Breast epithelium (tissue), 4 donors: Measurements from ENCODE around the gene IKBKE. TPM values are rescaled to one million over a fixed set of nuclear protein-coding genes. Genes with fewer than 3 reads are reported as not detected.

ENCODE experiments used
- DNase-seq, 2 donors: peaks; one replicate each; pipeline ENCODE4 v3.0.0-alpha.2; 2019; ENCODE audit warnings: low spot score in 2 of 2
- H3K27ac ChIP-seq, 2 donors: fragments of 200-600 bp; sonication (generic) in 1 of 2; one replicate each; pipeline ENCODE4 v1.5.1; 2016 to 2019; ENCODE audit warnings: mild to moderate bottlenecking in 1 of 2
- H3K27me3 ChIP-seq, 2 donors: fragments of 200-600 bp; sonication (generic) in 1 of 2; one replicate each; pipeline versions ENCODE4 v1.5.1 to v1.6.0; 2017 to 2019; ENCODE audit warnings: control low read depth in 1 of 2, mild to moderate bottlenecking in 1 of 2
- H3K36me3 ChIP-seq: fragments of 200-600 bp; one replicate; pipeline ENCODE4 v1.5.1; 2019
- H3K4me1 ChIP-seq, 2 donors: fragments of 200-600 bp; sonication (generic); one replicate each; pipeline ENCODE4 v1.5.1; 2016 to 2019; ENCODE audit warnings: control low read depth in 1 of 2
- H3K4me3 ChIP-seq, 3 donors: fragments of 200-600 bp; sonication (generic); 1 replicate in 2 of 3; 2 replicates in 1 of 3; pipeline ENCODE4 v1.5.1; 2016 to 2019; ENCODE audit warnings: mild to moderate bottlenecking in 3 of 3, moderate library complexity in 2 of 3
- H3K9me3 ChIP-seq, 2 donors: fragments of 200-600 bp; sonication (generic) in 1 of 2; one replicate each; pipeline ENCODE4 v1.5.1; 2016 to 2019; ENCODE audit warnings: control low read depth in 1 of 2
- POLR2A ChIP-seq: fragments of 450-650 bp; IDR thresholded peaks from one replicate; pipeline ENCODE4 v1.6.1; 2016; ENCODE audit warnings: antibody characterized with exemption, mild to moderate bottlenecking, moderate library complexity
- POLR2AphosphoS5 ChIP-seq, 3 donors: sonication (generic); formaldehyde crosslinking; IDR thresholded peaks; one replicate each; pipeline ENCODE4 v1.6.1; 2017; ENCODE audit warnings: antibody characterized with exemption in 3 of 3
- intact Hi-C: fragments of 100-400 bp; cut with DNase I; formaldehyde crosslinking; loops from one replicate; pipeline ENCODE4 v1.15.1; 2023; ENCODE audit warnings: low total_unique reads
- total RNA-seq, 3 donors: library from RNA; depleted of rRNA; stranded (reverse); fragments of >200 nt; gene quantifications; one replicate each; pipeline ENCODE4 v1.1.0, GENCODE V29; 2016
- TF ChIP-seq, protein P1 (sequence below), 3 donors: fragments of 450-650 bp; IDR thresholded peaks; one replicate each; pipeline ENCODE4 v1.5.1; 2016 to 2017; ENCODE audit warnings: antibody characterized with exemption in 3 of 3, mild to moderate bottlenecking in 3 of 3, moderate library complexity in 3 of 3

The IKBKE gene
- total RNA-seq, 3 donors from 2014 or later = 4.4 to 4.9 (median 4.8) TPM

DNA sequence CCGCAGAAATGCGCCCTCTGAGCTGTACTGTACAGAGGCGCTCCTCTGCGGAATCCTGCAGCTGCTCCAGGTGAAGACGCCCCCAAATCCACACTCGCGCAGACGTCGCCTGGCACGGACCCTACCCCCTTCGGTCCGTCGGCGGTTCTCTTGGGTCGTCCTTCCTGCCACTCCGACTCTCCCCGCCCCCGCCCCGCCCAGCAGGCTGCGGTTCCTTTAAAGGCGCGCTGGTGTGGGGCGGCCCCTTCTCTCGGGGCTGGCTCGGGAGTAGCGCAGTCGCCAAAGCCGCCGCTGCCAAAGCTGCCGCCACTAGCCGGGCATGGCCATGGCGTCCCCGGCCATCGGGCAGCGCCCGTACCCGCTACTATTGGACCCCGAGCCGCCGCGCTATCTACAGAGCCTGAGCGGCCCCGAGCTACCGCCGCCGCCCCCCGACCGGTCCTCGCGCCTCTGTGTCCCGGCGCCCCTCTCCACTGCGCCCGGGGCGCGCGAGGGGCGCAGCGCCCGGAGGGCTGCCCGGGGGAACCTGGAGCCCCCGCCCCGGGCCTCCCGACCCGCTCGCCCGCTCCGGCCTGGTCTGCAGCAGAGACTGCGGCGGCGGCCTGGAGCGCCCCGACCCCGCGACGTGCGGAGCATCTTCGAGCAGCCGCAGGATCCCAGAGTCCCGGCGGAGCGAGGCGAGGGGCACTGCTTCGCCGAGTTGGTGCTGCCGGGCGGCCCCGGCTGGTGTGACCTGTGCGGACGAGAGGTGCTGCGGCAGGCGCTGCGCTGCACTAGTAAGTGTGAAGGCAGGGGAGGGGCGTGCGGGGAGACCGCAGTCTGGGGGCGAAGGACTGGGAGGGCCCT lies 37.2 kb downstream of the IKBKE start, which contains the start of gene RASSF5:
TSS of gene RASSF5 (plus strand) at position 248 of the 846 bp plus-strand sequence. CDS start at position 320, 72 bp downstream.
- peak in 1 of 3 donors; percentile 79 for TF ChIP-seq POLR2AphosphoS5 (IDR thresholded peaks at IDR 0.05)
- TF ChIP-seq, protein P1, sequence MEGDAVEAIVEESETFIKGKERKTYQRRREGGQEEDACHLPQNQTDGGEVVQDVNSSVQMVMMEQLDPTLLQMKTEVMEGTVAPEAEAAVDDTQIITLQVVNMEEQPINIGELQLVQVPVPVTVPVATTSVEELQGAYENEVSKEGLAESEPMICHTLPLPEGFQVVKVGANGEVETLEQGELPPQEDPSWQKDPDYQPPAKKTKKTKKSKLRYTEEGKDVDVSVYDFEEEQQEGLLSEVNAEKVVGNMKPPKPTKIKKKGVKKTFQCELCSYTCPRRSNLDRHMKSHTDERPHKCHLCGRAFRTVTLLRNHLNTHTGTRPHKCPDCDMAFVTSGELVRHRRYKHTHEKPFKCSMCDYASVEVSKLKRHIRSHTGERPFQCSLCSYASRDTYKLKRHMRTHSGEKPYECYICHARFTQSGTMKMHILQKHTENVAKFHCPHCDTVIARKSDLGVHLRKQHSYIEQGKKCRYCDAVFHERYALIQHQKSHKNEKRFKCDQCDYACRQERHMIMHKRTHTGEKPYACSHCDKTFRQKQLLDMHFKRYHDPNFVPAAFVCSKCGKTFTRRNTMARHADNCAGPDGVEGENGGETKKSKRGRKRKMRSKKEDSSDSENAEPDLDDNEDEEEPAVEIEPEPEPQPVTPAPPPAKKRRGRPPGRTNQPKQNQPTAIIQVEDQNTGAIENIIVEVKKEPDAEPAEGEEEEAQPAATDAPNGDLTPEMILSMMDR (IDR thresholded peaks at IDR 0.05) = no peak
- H3K4me1 ChIP-seq = peaks cover 0 to under 1% of the 10 kb centered on the region in 2 donors
- intact Hi-C loops = no loop called here

GRCh38 chr1:206508130-206508889 lies 38.0 kb downstream of the IKBKE start:
- TF ChIP-seq POLR2A = no peak
- no peak for TF ChIP-seq POLR2AphosphoS5 (IDR thresholded peaks at IDR 0.05)
- TF ChIP-seq, protein P1 (IDR thresholded peaks at IDR 0.05) = no peak
- no peak for DNase-seq
- Histone ChIP-seq H3K4me3 (peak overlapping the region; percentile 64 to 94 (median 77)), H3K36me3 (no peaks in the 10 kb centered on the region), H3K27me3 (no peaks in the 10 kb centered on the region), H3K4me1 (peaks cover 0 to 6% of the 10 kb centered on the region in 2 donors), H3K9me3 (no peaks in the 10 kb centered on the region), H3K27ac (peak overlapping the region; percentile 52 to 56)
- intact Hi-C loops = no loop called here

More for the DNA sequence above, 37.2 kb downstream of the IKBKE start, which contains the start of gene RASSF5:
- peak within 1 kb of the TSS; percentile 52 to 56 for H3K27ac ChIP-seq
- DNase-seq = peak; percentile 86 to 91
- H3K4me3 ChIP-seq = peak within 1 kb of the TSS; percentile 64 to 94 (median 77)
- H3K27me3 ChIP-seq = no peaks in the 10 kb centered on the region
- no peaks in the 10 kb centered on the region for H3K36me3 ChIP-seq
- no peaks in the 10 kb centered on the region for H3K9me3 ChIP-seq

- H3K4me1 ChIP-seq = peaks cover 0 to 9% of the 10 kb centered on the region in 2 donors
- TF ChIP-seq POLR2A (no peak), POLR2AphosphoS5 (IDR thresholded peaks at IDR 0.05) (no peak)
- TF ChIP-seq, protein P1 (IDR thresholded peaks at IDR 0.05) = no peak
- no peaks in the 10 kb centered on the region for H3K9me3 ChIP-seq
- intact Hi-C loops = no loop called here
- H3K27ac ChIP-seq = peak overlapping the region; percentile 18 to 32
- DNase-seq = no peak
- H3K27me3 ChIP-seq = no peaks in the 10 kb centered on the region
- H3K4me3 ChIP-seq = peak overlapping the region; percentile 64 to 94 (median 77)
- H3K36me3 ChIP-seq = no peaks in the 10 kb centered on the region
Measured at GRCh38 chr1:206508956-206509355, 38.7 kb downstream of the IKBKE start.

- Histone ChIP-seq H3K4me1 (peaks cover 0 to 12% of the 10 kb centered on the region in 2 donors), H3K27me3 (no peaks in the 10 kb centered on the region)
Measured at GRCh38 chr1:206509612-206510257, 39.5 kb downstream of the IKBKE start.

More at GRCh38 chr1:206509612-206510257, 39.5 kb downstream of the IKBKE start:
- Histone ChIP-seq H3K9me3 (no peaks in the 10 kb centered on the region), H3K36me3 (no peaks in the 10 kb centered on the region), H3K4me3 (no peak overlapping the region), H3K27ac (no peak overlapping the region)
- intact Hi-C loops = no loop called here
- no peak for DNase-seq
- TF ChIP-seq POLR2A = no peak
- TF ChIP-seq POLR2AphosphoS5 (IDR thresholded peaks at IDR 0.05) = no peak
- TF ChIP-seq, protein P1 (IDR thresholded peaks at IDR 0.05) = no peak
